Activated naive CD4-positive, alpha-beta T cell treated with anti-CD3 and anti-CD28 coated beads for 36 hours (primary cell): Measurements from ENCODE around the gene AIF1L. TPM values are rescaled to one million over a fixed set of nuclear protein-coding genes. Genes with fewer than 3 reads are reported as not detected.
"Not testable (repeated sequence)": the region's sequence is repeated elsewhere in the genome, so short reads cannot be mapped to it uniquely, and the experiment has no call there.

ENCODE experiments used
- CTCF ChIA-PET: fragments of 350-600 bp; sonication (Branson Sonifier 250); formaldehyde crosslinking; loops from one replicate; lab custom pipeline; 2021; ENCODE audit warnings: antibody characterized with exemption; lab: Charles Lee
- DNase-seq: peaks from one replicate; pipeline ENCODE4 v3.0.0-alpha.2; 2020
- H3K27ac Mint-ChIP-seq: one replicate; pipeline ENCODE4 v1.8.0; 2021; ENCODE audit warnings: mild to moderate bottlenecking, mixed read lengths
- H3K27me3 Mint-ChIP-seq: one replicate; pipeline ENCODE4 v1.8.0; 2021; ENCODE audit warnings: low read depth, mixed read lengths
- H3K36me3 Mint-ChIP-seq: one replicate; pipeline ENCODE4 v1.8.0; 2021; ENCODE audit warnings: low read depth, mixed read lengths
- H3K4me1 Mint-ChIP-seq: one replicate; pipeline ENCODE4 v1.8.0; 2021; ENCODE audit warnings: low read depth, mixed read lengths
- H3K4me3 Mint-ChIP-seq: one replicate; pipeline ENCODE4 v1.8.0; 2021; ENCODE audit warnings: mild to moderate bottlenecking, moderate library complexity, mixed read lengths
- H3K9me3 Mint-ChIP-seq: one replicate; pipeline ENCODE4 v1.8.0; 2021; ENCODE audit warnings: mixed read lengths
- intact Hi-C: fragments of 100-400 bp; cut with micrococcal nuclease; formaldehyde crosslinking; loops from one replicate; pipeline ENCODE4 v1.15.1; 2023
- total RNA-seq, 2 experiments: library from RNA; stranded (reverse); gene quantifications; one replicate each; pipeline ENCODE4 v1.2.3, GENCODE V29; 2021

Gene AIF1L
- total RNA-seq, 2 experiments from 2014 or later = 1.4 to 1.8 TPM

- H3K36me3 Mint-ChIP-seq = no peaks in the 10 kb centered on the region
- CTCF ChIA-PET = no interaction called here
- H3K27me3 Mint-ChIP-seq = no peaks in the 10 kb centered on the region
- H3K9me3 Mint-ChIP-seq = no peaks in the 10 kb centered on the region
- intact Hi-C loops = no loop called here
- no peak overlapping the region for H3K27ac Mint-ChIP-seq
- no peak overlapping the region for H3K4me3 Mint-ChIP-seq
- no peak for DNase-seq
- no peaks in the 10 kb centered on the region for H3K4me1 Mint-ChIP-seq
Observed at GRCh38 chr9:131105952-131106351, 9.6 kb downstream of the AIF1L start.

GRCh38 chr9:131107760-131108159 lies 11.4 kb downstream of the AIF1L start:
- no peak overlapping the region for H3K27ac Mint-ChIP-seq
- CTCF ChIA-PET = interaction anchor here (1.3 kb wide), 1 partner anchor 51 kb away, joined by 3 read pairs; no protein-coding TSS in a partner anchor
- H3K4me3 Mint-ChIP-seq = no peak overlapping the region
- H3K27me3 Mint-ChIP-seq = no peaks in the 10 kb centered on the region
- H3K36me3 Mint-ChIP-seq = no peaks in the 10 kb centered on the region
- DNase-seq = no peak
- no peaks in the 10 kb centered on the region for H3K4me1 Mint-ChIP-seq
- intact Hi-C loops = no loop called here
- no peaks in the 10 kb centered on the region for H3K9me3 Mint-ChIP-seq

- Mint-ChIP-seq H3K27me3 (no peaks in the 10 kb centered on the region), H3K4me3 (no peak overlapping the region), H3K9me3 (no peaks in the 10 kb centered on the region), H3K27ac (no peak overlapping the region), H3K36me3 (no peaks in the 10 kb centered on the region), H3K4me1 (no peaks in the 10 kb centered on the region)
- CTCF ChIA-PET = interaction anchor here (0.6 kb wide), 1 partner anchor 146 kb away, joined by 3 read pairs; no protein-coding TSS in a partner anchor
- no peak for DNase-seq
- intact Hi-C loops = no loop called here
Observed at GRCh38 chr9:131111186-131111853, 15.0 kb downstream of the AIF1L start.

GRCh38 chr9:131111854-131112311 lies 15.6 kb downstream of the AIF1L start:
- no peak overlapping the region for H3K4me3 Mint-ChIP-seq
- CTCF ChIA-PET = no interaction called here
- H3K27ac Mint-ChIP-seq = no peak overlapping the region
- H3K9me3 Mint-ChIP-seq = no peaks in the 10 kb centered on the region
- H3K4me1 Mint-ChIP-seq = no peaks in the 10 kb centered on the region
- no peaks in the 10 kb centered on the region for H3K27me3 Mint-ChIP-seq
- H3K36me3 Mint-ChIP-seq = no peaks in the 10 kb centered on the region
- no peak for DNase-seq
- intact Hi-C loops = no loop called here

- CTCF ChIA-PET = no interaction called here
Observed at GRCh38 chr9:131112374-131113154, 16.2 kb downstream of the AIF1L start.

GRCh38 chr9:131113655-131114054 lies 17.3 kb downstream of the AIF1L start:
- Mint-ChIP-seq H3K36me3 (no peaks in the 10 kb centered on the region), H3K4me3 (no peak overlapping the region), H3K4me1 (no peaks in the 10 kb centered on the region), H3K27ac (no peak overlapping the region), H3K27me3 (peaks cover 2% of the 10 kb centered on the region), H3K9me3 (no peaks in the 10 kb centered on the region)
- CTCF ChIA-PET = no interaction called here
- DNase-seq = no peak
- intact Hi-C loops = no loop called here

More at GRCh38 chr9:131112374-131113154, 16.2 kb downstream of the AIF1L start:
- Mint-ChIP-seq H3K36me3 (no peaks in the 10 kb centered on the region), H3K9me3 (no peaks in the 10 kb centered on the region), H3K4me3 (no peak overlapping the region), H3K27me3 (no peaks in the 10 kb centered on the region), H3K27ac (no peak overlapping the region), H3K4me1 (no peaks in the 10 kb centered on the region)
- no peak for DNase-seq
- intact Hi-C loops = no loop called here

- Mint-ChIP-seq H3K4me3 (no peak overlapping the region), H3K9me3 (no peaks in the 10 kb centered on the region), H3K36me3 (no peaks in the 10 kb centered on the region), H3K4me1 (no peaks in the 10 kb centered on the region), H3K27ac (no peak overlapping the region), H3K27me3 (peaks cover 2% of the 10 kb centered on the region)
- no peak for DNase-seq
- intact Hi-C loops = no loop called here
- CTCF ChIA-PET = no interaction called here
Observed at GRCh38 chr9:131114084-131114535, 17.8 kb downstream of the AIF1L start.

GRCh38 chr9:131115360-131115742 lies 19.0 kb downstream of the AIF1L start:
- H3K9me3 Mint-ChIP-seq, H3K27ac Mint-ChIP-seq, DNase-seq, CTCF ChIA-PET, H3K4me3 Mint-ChIP-seq, H3K27me3 Mint-ChIP-seq, intact Hi-C loops, H3K4me1 Mint-ChIP-seq, H3K36me3 Mint-ChIP-seq: not testable (repeated sequence)

- H3K4me1 Mint-ChIP-seq = no peaks in the 10 kb centered on the region
- H3K27ac Mint-ChIP-seq = no peak overlapping the region
- H3K4me3 Mint-ChIP-seq = no peak overlapping the region
- no peaks in the 10 kb centered on the region for H3K36me3 Mint-ChIP-seq
- CTCF ChIA-PET = no interaction called here
- intact Hi-C loops = no loop called here
- peaks cover 2% of the 10 kb centered on the region for H3K27me3 Mint-ChIP-seq
- no peaks in the 10 kb centered on the region for H3K9me3 Mint-ChIP-seq
- no peak for DNase-seq
Observed at GRCh38 chr9:131116281-131117120, 20.2 kb downstream of the AIF1L start.

- CTCF ChIA-PET = no interaction called here
- no peak overlapping the region for H3K4me3 Mint-ChIP-seq
- no peak overlapping the region for H3K27ac Mint-ChIP-seq
Observed at GRCh38 chr9:131117121-131117761, 20.9 kb downstream of the AIF1L start.

GRCh38 chr9:131117762-131118145 lies 21.4 kb downstream of the AIF1L start:
- H3K4me3 Mint-ChIP-seq = no peak overlapping the region

More at GRCh38 chr9:131117121-131117761, 20.9 kb downstream of the AIF1L start:
- peaks cover 2% of the 10 kb centered on the region for H3K27me3 Mint-ChIP-seq
- intact Hi-C loops = no loop called here
- DNase-seq = no peak
- no peaks in the 10 kb centered on the region for H3K36me3 Mint-ChIP-seq
- H3K9me3 Mint-ChIP-seq = no peaks in the 10 kb centered on the region
- no peaks in the 10 kb centered on the region for H3K4me1 Mint-ChIP-seq

GRCh38 chr9:131119600-131119999 lies 23.3 kb downstream of the AIF1L start:
- CTCF ChIA-PET = no interaction called here
- Mint-ChIP-seq H3K27ac (no peak overlapping the region), H3K27me3 (peaks cover 2% of the 10 kb centered on the region), H3K9me3 (no peaks in the 10 kb centered on the region), H3K36me3 (no peaks in the 10 kb centered on the region), H3K4me1 (no peaks in the 10 kb centered on the region), H3K4me3 (no peak overlapping the region)
- DNase-seq = no peak
- intact Hi-C loops = no loop called here

More at GRCh38 chr9:131117762-131118145, 21.4 kb downstream of the AIF1L start:
- CTCF ChIA-PET = no interaction called here
- Mint-ChIP-seq H3K36me3 (no peaks in the 10 kb centered on the region), H3K4me1 (no peaks in the 10 kb centered on the region), H3K27me3 (peaks cover 2% of the 10 kb centered on the region), H3K27ac (no peak overlapping the region), H3K9me3 (no peaks in the 10 kb centered on the region)
- intact Hi-C loops = no loop called here
- DNase-seq = no peak
